H9 (cell line): ENCODE data around the gene TMEM59L. TPM values are rescaled to one million over a fixed set of nuclear protein-coding genes. Genes with fewer than 3 reads are reported as not detected.

Experiments used
- DNase-seq: peaks from one replicate; pipeline ENCODE4 v3.0.0-alpha.2; 2017
- H2AFZ ChIP-seq: one replicate; pipeline ENCODE4 v1.6.1; 2013; ENCODE audit warnings: mild to moderate bottlenecking, low read length, control low read depth, moderate library complexity
- H2AK5ac ChIP-seq: 2 replicates; pipeline ENCODE4 v1.6.1; 2013; ENCODE audit warnings: low read length, control low read depth, mixed read lengths; ENCODE audit not compliant: insufficient read length
- H2BK120ac ChIP-seq: one replicate; pipeline ENCODE4 v1.6.1; 2013; ENCODE audit warnings: low read depth, mild to moderate bottlenecking, low read length, control low read depth, inconsistent platforms; ENCODE audit not compliant: poor library complexity, severe bottlenecking
- H2BK12ac ChIP-seq: 2 replicates; pipeline ENCODE4 v1.6.1; 2013; ENCODE audit warnings: low read length, control low read depth, mixed read lengths, low read depth; ENCODE audit not compliant: insufficient read length
- H2BK15ac ChIP-seq: 2 replicates; pipeline ENCODE4 v1.6.1; 2013; ENCODE audit warnings: low read depth, low read length, control low read depth
- H2BK20ac ChIP-seq: one replicate; pipeline ENCODE4 v1.6.1; 2013; ENCODE audit warnings: low read depth, mild to moderate bottlenecking, low read length, control low read depth, inconsistent platforms; ENCODE audit not compliant: poor library complexity, severe bottlenecking
- H2BK5ac ChIP-seq: 2 replicates; pipeline ENCODE4 v1.6.1; 2013; ENCODE audit warnings: low read length, control low read depth, mixed read lengths; ENCODE audit not compliant: insufficient read length
- H3K14ac ChIP-seq: 2 replicates; pipeline ENCODE4 v1.6.1; 2013; ENCODE audit warnings: low read length, control low read depth; ENCODE audit not compliant: insufficient read depth
- H3K18ac ChIP-seq: 2 replicates; pipeline ENCODE4 v1.6.1; 2013; ENCODE audit warnings: low read depth, mild to moderate bottlenecking, mixed read lengths, low read length, control low read depth; ENCODE audit not compliant: insufficient read length
- H3K23ac ChIP-seq: 2 replicates; pipeline ENCODE4 v1.6.1; 2013; ENCODE audit warnings: low read length, control low read depth, mixed read lengths, low read depth; ENCODE audit not compliant: insufficient read length
- H3K23me2 ChIP-seq: 2 replicates; pipeline ENCODE4 v1.6.1; 2013; ENCODE audit warnings: low read depth, mild to moderate bottlenecking, mixed read lengths, low read length, control low read depth; ENCODE audit not compliant: insufficient read length, poor library complexity, severe bottlenecking
- H3K27ac ChIP-seq: 2 replicates; pipeline ENCODE4 v1.5.1; 2013; ENCODE audit warnings: low read length, control low read depth, mixed read lengths, low read depth; ENCODE audit not compliant: insufficient read length
- H3K27me3 ChIP-seq: 2 replicates; pipeline ENCODE4 v1.6.1; 2013; ENCODE audit warnings: low read length, control low read depth, inconsistent platforms; ENCODE audit not compliant: insufficient read depth
- H3K4ac ChIP-seq: 2 replicates; pipeline ENCODE4 v1.6.1; 2013; ENCODE audit warnings: low read depth, mild to moderate bottlenecking, control low read depth, inconsistent platforms, low read length, moderate library complexity
- H3K4me1 ChIP-seq: 2 replicates; pipeline ENCODE4 v1.6.1; 2013; ENCODE audit warnings: low read length, control low read depth, inconsistent platforms; ENCODE audit not compliant: insufficient read depth
- H3K4me2 ChIP-seq: 2 replicates; pipeline ENCODE4 v1.6.1; 2013; ENCODE audit warnings: low read length, control low read depth, mixed read lengths; ENCODE audit not compliant: insufficient read length, insufficient read depth
- H3K56ac ChIP-seq: 2 replicates; pipeline ENCODE4 v1.6.1; 2013; ENCODE audit warnings: low read depth, mild to moderate bottlenecking, mixed read lengths, low read length, control low read depth; ENCODE audit not compliant: insufficient read length
- H3K79me1 ChIP-seq: 2 replicates; pipeline ENCODE4 v1.6.1; 2013; ENCODE audit warnings: low read depth, mild to moderate bottlenecking, moderate library complexity, low read length, control low read depth, inconsistent platforms; ENCODE audit not compliant: insufficient read depth, poor library complexity, severe bottlenecking
- H3K79me2 ChIP-seq: 2 replicates; pipeline ENCODE4 v1.6.1; 2013; ENCODE audit warnings: low read length, control low read depth, inconsistent platforms; ENCODE audit not compliant: insufficient read depth
- H3K9ac ChIP-seq: 2 replicates; pipeline ENCODE4 v1.6.1; 2013; ENCODE audit warnings: low read length, control low read depth, mixed read lengths; ENCODE audit not compliant: insufficient read length; ENCODE audit errors: extremely low read depth
- H3K9me3 ChIP-seq: one replicate; pipeline ENCODE4 v1.6.1; 2013; ENCODE audit warnings: low read depth, low read length, inconsistent platforms; ENCODE audit not compliant: control insufficient read depth
- H3T11ph ChIP-seq: one replicate; pipeline ENCODE4 v1.6.1; 2013; ENCODE audit warnings: mild to moderate bottlenecking, low read length, control low read depth, inconsistent platforms
- H4K20me1 ChIP-seq: one replicate; pipeline ENCODE4 v1.6.1; 2013; ENCODE audit not compliant: control insufficient read depth, insufficient read length, insufficient read depth
- H4K5ac ChIP-seq: 2 replicates; pipeline ENCODE4 v1.6.1; 2013; ENCODE audit warnings: low read depth, mild to moderate bottlenecking, mixed read lengths, low read length, control low read depth; ENCODE audit not compliant: insufficient read length
- H4K8ac ChIP-seq: replicated peaks from 2 replicates; pipeline ENCODE4 v1.6.1; 2013; ENCODE audit warnings: low read length, control low read depth, mixed read lengths, low read depth; ENCODE audit not compliant: insufficient read length
- H4K91ac ChIP-seq: 2 replicates; pipeline ENCODE4 v1.6.1; 2013; ENCODE audit warnings: low read depth, mild to moderate bottlenecking, moderate library complexity, mixed read lengths, low read length, control low read depth; ENCODE audit not compliant: insufficient read length
- H3K27ac Mint-ChIP-seq, 3 experiments: 2 replicates in 2 of 3; 3 replicates in 1 of 3; pipeline ENCODE4 v1.8.0; 2020 to 2021; ENCODE audit warnings: mixed read lengths in 3 of 3, mild to moderate bottlenecking in 1 of 3, moderate library complexity in 1 of 3
- H3K27me3 Mint-ChIP-seq: 2 replicates; pipeline ENCODE4 v1.8.0; 2021; ENCODE audit warnings: low read depth, mild to moderate bottlenecking, moderate library complexity, mixed read lengths
- H3K36me3 Mint-ChIP-seq, 3 experiments: 2 replicates in 2 of 3; 3 replicates in 1 of 3; pipeline ENCODE4 v1.8.0; 2020 to 2021; ENCODE audit warnings: low read depth in 3 of 3, mixed read lengths in 3 of 3; ENCODE audit not compliant: insufficient read depth in 1 of 3
- H3K4me1 Mint-ChIP-seq, 2 experiments: 2 replicates each; pipeline ENCODE4 v1.8.0; 2020; ENCODE audit warnings: mixed read lengths in 2 of 2
- H3K4me3 Mint-ChIP-seq, 2 experiments: 2 replicates in 1 of 2; 3 replicates in 1 of 2; pipeline ENCODE4 v1.8.0; 2020 to 2021; ENCODE audit warnings: mild to moderate bottlenecking in 2 of 2, mixed read lengths in 2 of 2, moderate library complexity in 1 of 2
- H3K9me3 Mint-ChIP-seq, 2 experiments: 2 replicates in 1 of 2; 3 replicates in 1 of 2; pipeline ENCODE4 v1.8.0; 2020; ENCODE audit warnings: mild to moderate bottlenecking in 2 of 2, mixed read lengths in 2 of 2, moderate library complexity in 1 of 2
- CTCF ChIP-seq: fragments of 200-600 bp; sonication (generic); conservative IDR thresholded peaks from 3 replicates; pipeline ENCODE4 v1.8.0; 2021; ENCODE audit warnings: antibody characterized with exemption, mild to moderate bottlenecking
- WGBS: extraction: QIAGEN DNeasy Blood & Tissue Kit; methylation state at CpG from one replicate; pipeline ENCODE4 v1.1.7; 2013; ENCODE audit warnings: missing lambda C conversion rate, low lambda C conversion rate, mixed read lengths; ENCODE audit not compliant: insufficient read length; ENCODE audit errors: extremely low coverage; 5-methylcytosine and 5-hydroxymethylcytosine counted together
- total RNA-seq: library from RNA; stranded (reverse); gene quantifications from 2 replicates; pipeline ENCODE4 v1.2.1, GENCODE V29; 2021

The TMEM59L gene
- total RNA-seq, 1 experiment from 2014 or later: 12.0 TPM

- peaks cover 86% of the 10 kb centered on the region for H3K27me3 Mint-ChIP-seq
- Histone ChIP-seq H2BK20ac (no peak overlapping the region), H3K9me3 (no peaks in the 10 kb centered on the region), H4K91ac (no peak overlapping the region), H3K23me2 (peaks cover 6% of the 10 kb centered on the region), H4K8ac (no peak overlapping the region), H2BK12ac (no peak overlapping the region), H3K79me2 (no peaks in the 10 kb centered on the region), H3K79me1 (no peaks in the 10 kb centered on the region), H3K18ac (no peak overlapping the region), H3K9ac (no peak overlapping the region), H2BK5ac (no peak overlapping the region), H3K27ac (no peak overlapping the region), H3K4ac (no peak overlapping the region), H2AFZ (no peak overlapping the region), H3K4me1 (peaks cover 12% of the 10 kb centered on the region), H2BK15ac (no peak overlapping the region), H3T11ph (no peak overlapping the region), H3K27me3 (peaks cover 68% of the 10 kb centered on the region), H3K56ac (no peak overlapping the region), H4K20me1 (no peaks in the 10 kb centered on the region), H2AK5ac (no peak overlapping the region), H3K4me2 (peak overlapping the region; percentile 24), H3K23ac (no peak overlapping the region), H4K5ac (no peak overlapping the region), H3K14ac (no peak overlapping the region), H2BK120ac (no peak overlapping the region)
- no CpG with 5 or more reads among the region's 65 CpGs for WGBS
- no peaks in the 10 kb centered on the region; a peak in 1 of 5 replicates for H3K9me3 Mint-ChIP-seq
- no peak for DNase-seq
- H3K36me3 Mint-ChIP-seq: peaks cover 0 to 6% (median 0%) of the 10 kb centered on the region in 3 experiments; a peak in 2 of 7 replicates
- no peak for TF ChIP-seq CTCF
- H3K4me1 Mint-ChIP-seq: peaks cover 35 to 47% of the 10 kb centered on the region in 2 experiments
- peak overlapping the region; percentile 64 to 75 for H3K4me3 Mint-ChIP-seq
- peak overlapping the region in 1 of 3 experiments; percentile 26; a peak in 1 of 7 replicates for H3K27ac Mint-ChIP-seq
These were observed 7.0 kb upstream of the TMEM59L start for GRCh38 chr19:18605546-18606280.
